Stromal cell of bone marrow (primary cell): ENCODE measurements around the gene SUMO2.

Source experiments
- DNase-seq: peaks from one replicate; pipeline ENCODE4 v3.0.0-alpha.2; 2012; ENCODE audit warnings: low read depth

The SUMO2 gene

DNA sequence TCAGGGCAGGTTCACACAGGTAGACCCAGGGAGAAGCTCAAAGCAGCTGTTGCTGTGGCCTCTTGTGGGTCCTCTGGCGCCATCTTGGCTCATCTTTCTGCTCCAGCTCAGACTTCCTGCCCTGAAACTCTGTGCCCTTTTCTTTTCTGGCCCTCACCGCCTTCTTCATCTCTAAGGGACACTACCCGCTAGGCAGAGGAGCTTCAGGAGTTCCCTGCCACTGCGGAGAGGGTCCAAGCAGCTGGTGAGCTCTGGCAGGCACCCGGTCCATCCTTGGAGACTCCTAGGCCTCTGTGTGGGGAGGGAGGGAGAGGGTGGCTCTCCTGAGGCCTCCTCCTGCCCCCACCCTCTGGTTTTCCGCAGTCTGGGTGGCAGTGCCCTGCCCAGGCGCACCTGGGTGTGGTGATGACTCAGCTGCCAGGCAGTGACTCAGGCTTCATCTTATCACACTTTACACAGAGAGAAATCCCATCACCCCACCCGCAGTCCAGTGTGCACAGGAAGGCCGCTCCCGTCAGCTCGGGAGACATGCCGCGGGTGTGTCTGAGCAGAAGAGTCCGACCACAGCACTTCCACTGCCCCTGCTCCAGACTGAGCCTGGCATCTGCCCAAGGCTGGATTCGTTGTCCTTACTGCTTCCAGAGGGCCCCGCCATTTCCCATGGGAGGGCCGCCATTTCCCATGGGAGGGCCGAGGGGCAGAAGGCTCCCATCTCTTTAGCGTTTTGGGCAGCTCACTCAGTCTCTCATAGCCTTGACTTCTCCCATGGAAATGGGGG is 58.5 kb downstream of the SUMO2 start:
- no peak for DNase-seq

DNA sequence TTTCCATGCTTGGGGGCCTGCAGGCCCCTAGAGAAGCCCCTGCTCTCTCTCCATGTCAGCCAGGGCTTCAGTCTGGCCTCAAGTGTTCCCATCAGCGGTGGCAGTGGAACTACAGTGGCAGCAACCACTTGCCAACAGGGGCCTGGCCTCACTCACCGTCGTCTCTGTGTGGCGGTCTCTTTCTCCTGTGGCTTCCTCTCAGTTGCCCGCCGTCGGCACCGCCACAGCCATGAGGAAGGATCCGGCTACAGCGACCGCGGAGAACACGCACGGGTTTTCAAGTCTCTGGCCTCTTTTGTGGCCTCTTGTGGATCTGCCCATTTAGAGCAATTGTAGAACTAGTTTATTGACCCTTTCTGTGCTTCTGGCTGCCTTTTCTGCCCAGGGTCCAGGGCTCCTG is 64.5 kb downstream of the SUMO2 start:
- no peak for DNase-seq

DNA sequence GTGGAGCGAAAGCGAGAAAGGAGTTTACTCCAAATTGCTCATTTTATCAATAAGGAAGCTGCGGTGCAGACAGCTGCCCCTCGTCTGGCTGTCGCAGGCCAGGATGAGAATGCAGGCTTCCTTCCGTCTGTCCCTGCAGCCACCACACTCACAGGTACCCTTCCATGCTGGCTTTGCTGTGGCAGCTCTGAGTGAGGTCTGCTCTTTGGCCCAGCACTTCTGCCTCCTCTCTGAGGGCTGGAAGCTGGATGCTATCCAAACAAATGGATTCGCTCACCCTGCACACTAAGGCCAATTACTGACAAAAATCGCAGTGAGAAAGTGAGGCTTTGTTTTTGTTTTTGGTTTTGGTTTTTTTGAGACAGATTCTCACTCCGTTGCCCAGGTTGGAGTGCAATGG is 66.0 kb downstream of the SUMO2 start:
- DNase-seq = no peak
